ENCODE measurements around the gene TRAP1. TPM values are rescaled to one million over a fixed set of nuclear protein-coding genes. Genes with fewer than 3 reads are reported as not detected.

TRAP1 gene
- total RNA-seq, 1 donor from 2014 or later: 212 TPM

GRCh38 chr16:3646348-3646920 is 70.9 kb downstream of the TRAP1 start:
- Mint-ChIP-seq H3K4me3 (ENCODE audit: low read depth) (no peak overlapping the region), H3K27me3 (no peaks in the 10 kb centered on the region), H3K27ac (peak overlapping the region; percentile 91), H3K36me3 (ENCODE audit: insufficient read depth) (peaks cover 4% of the 10 kb centered on the region), H3K9me3 (ENCODE audit: low read depth) (no peaks in the 10 kb centered on the region), H3K4me1 (ENCODE audit: low read depth) (peaks cover 16% of the 10 kb centered on the region)
- no peak for DNase-seq (ENCODE audit: low spot score, unreplicated experiment)
- TF ChIP-seq CTCF (IDR thresholded peaks at IDR 0.05; ENCODE audit: unreplicated experiment): no peak

DNA sequence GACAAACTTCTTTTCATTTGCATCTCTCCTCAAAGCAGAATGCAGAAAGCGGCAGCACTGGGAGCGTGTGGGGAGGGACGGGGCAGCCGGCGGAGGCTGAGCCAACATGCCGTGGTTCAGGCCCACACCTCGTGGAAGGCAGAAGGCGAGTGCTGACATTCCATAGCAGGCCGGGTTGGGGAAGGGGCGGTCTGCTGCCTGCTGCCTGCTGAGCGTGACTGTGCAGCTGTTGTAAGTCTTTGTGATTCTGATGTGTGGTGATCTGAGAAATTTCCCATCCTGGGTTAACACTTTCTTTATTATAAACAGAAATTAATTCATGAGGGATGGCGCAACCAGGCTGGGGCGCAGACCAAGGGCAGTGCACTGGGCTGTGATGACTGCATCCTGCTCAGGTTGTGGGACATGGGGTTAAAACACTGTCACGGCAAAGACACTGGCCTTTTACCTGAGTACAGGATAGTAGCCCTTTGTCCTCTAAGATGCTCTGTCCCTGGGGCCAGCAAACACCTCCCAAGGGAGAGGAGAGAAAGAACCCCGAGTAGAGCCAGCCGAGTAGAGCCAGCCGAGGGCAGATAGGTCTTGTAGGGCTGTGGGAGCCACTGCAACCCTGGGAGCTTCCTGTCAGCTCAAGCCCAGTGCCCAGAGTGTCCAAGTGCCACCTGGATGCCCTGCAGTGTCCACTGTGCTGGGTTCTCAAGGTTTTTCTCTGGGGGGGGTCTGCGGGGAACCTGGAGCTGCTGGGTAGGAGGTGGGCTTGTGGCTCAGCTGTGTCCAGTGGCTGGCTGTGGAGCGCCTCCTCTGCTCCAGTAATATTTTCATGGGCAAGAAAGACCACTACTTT is 71.6 kb downstream of the TRAP1 start:
- Mint-ChIP-seq H3K4me3 (ENCODE audit: low read depth) (no peak overlapping the region), H3K27ac (peak overlapping the region; percentile 91), H3K9me3 (ENCODE audit: low read depth) (no peaks in the 10 kb centered on the region), H3K27me3 (no peaks in the 10 kb centered on the region), H3K36me3 (ENCODE audit: insufficient read depth) (peaks cover 2% of the 10 kb centered on the region), H3K4me1 (ENCODE audit: low read depth) (peaks cover 16% of the 10 kb centered on the region)
- DNase-seq (ENCODE audit: low spot score, unreplicated experiment): no peak
- TF ChIP-seq CTCF (IDR thresholded peaks at IDR 0.05; ENCODE audit: unreplicated experiment): no peak

GRCh38 chr16:3645108-3645503 is 72.2 kb downstream of the TRAP1 start:
- Mint-ChIP-seq H3K9me3 (ENCODE audit: low read depth) (no peaks in the 10 kb centered on the region), H3K27me3 (no peaks in the 10 kb centered on the region), H3K36me3 (ENCODE audit: insufficient read depth) (peaks cover 2% of the 10 kb centered on the region), H3K27ac (peak overlapping the region; percentile 91), H3K4me3 (ENCODE audit: low read depth) (no peak overlapping the region), H3K4me1 (ENCODE audit: low read depth) (peaks cover 16% of the 10 kb centered on the region)
- no peak for TF ChIP-seq CTCF (IDR thresholded peaks at IDR 0.05; ENCODE audit: unreplicated experiment)
- no peak for DNase-seq (ENCODE audit: low spot score, unreplicated experiment)

DNA sequence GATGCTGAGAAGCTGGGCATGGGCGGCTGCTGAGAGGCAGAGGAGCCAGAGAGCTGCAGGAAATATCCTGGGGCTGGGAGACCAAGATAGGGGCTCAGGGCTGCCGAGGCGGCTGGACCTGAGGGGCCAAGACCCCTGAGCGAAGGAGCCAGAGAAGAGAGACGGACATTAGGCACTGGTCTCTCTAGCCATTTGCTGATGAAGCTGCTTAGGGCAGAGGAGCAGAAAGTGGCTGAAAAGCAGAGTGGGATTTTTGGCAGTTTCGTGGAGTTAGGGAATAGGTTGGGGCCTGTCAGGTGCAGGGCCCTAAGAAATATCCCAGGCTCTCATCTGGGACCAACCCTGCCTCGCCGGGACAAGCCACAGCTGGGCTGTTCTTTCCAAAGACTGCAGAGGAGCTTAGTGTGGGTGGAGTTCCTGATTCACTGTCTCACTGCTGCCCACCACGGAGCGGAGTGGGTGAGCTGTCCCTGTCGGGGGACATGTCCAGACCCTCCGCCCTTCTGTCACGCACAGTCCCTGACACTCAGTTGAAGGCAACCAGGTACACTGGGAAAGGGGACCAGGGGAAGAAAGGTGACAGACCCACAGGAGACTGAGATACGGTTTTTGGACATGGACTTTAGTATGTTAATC is 74.1 kb downstream of the TRAP1 start:
- Mint-ChIP-seq H3K4me1 (ENCODE audit: low read depth) (peaks cover 16% of the 10 kb centered on the region), H3K27me3 (no peaks in the 10 kb centered on the region), H3K4me3 (ENCODE audit: low read depth) (no peak overlapping the region), H3K9me3 (ENCODE audit: low read depth) (peaks cover 5% of the 10 kb centered on the region), H3K36me3 (ENCODE audit: insufficient read depth) (peaks cover 4% of the 10 kb centered on the region), H3K27ac (no peak overlapping the region)
- no peak for DNase-seq (ENCODE audit: low spot score, unreplicated experiment)
- no peak for TF ChIP-seq CTCF (IDR thresholded peaks at IDR 0.05; ENCODE audit: unreplicated experiment)

DNA sequence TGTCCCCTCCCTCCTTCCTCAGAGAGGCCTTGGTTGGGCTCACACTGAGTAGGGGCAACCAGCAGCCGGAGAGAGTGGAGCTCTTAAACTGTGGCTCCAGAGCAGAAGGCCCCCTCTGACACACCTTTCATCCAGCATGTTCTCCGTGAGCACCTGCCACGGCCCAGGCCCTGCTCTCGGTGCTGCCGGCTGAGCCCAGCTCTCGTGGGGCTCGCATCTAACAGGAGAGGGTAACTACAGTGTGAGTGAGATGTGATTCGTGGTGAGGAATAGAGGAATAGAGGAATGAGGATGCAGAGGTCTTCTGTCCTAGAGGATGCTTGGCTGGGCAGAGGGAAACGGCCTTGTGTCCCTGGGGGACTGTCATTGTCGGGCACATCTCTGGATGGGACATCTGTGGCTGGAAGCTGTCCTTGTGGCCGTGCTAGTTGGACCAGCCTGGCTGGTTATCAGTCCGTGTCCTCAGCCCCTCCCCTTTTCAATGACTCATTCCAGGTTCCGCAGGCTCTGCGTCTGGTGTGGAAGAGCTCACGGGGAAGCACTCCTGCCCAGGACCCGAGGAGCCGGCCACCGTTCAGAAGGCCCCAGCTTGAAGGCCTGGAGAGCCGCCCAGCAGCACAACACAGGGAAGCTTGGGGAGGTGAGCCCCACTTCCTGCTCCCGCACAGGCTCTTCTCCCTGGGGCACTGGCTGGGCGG is 74.8 kb downstream of the TRAP1 start:
- peaks cover 4% of the 10 kb centered on the region for H3K36me3 Mint-ChIP-seq (ENCODE audit: insufficient read depth)
- H3K27ac Mint-ChIP-seq: no peak overlapping the region
- peaks cover 5% of the 10 kb centered on the region for H3K9me3 Mint-ChIP-seq (ENCODE audit: low read depth)
- peaks cover 18% of the 10 kb centered on the region for H3K4me1 Mint-ChIP-seq (ENCODE audit: low read depth)
- H3K27me3 Mint-ChIP-seq: no peaks in the 10 kb centered on the region
- no peak for TF ChIP-seq CTCF (IDR thresholded peaks at IDR 0.05; ENCODE audit: unreplicated experiment)
- no peak overlapping the region for H3K4me3 Mint-ChIP-seq (ENCODE audit: low read depth)
- DNase-seq (ENCODE audit: low spot score, unreplicated experiment): no peak
